LNCaP clone FGC (cell line): Measurements from ENCODE around the gene FBXO21.

Source experiments
- DNase-seq: peaks from one replicate; pipeline ENCODE4 v3.0.0-alpha.2; 2011; ENCODE audit warnings: low read depth
- H3K4me3 ChIP-seq: 2 replicates; pipeline ENCODE4 v1.5.1; 2011; ENCODE audit warnings: mild to moderate bottlenecking, low read depth, low read length, control low read depth
- TF ChIP-seq, protein P1 (sequence below): IDR thresholded peaks from 2 replicates; pipeline ENCODE4 v1.5.1; 2012; ENCODE audit warnings: mild to moderate bottlenecking; ENCODE audit not compliant: control insufficient read depth, insufficient read depth; ENCODE audit errors: extremely low read depth

The FBXO21 gene

DNA sequence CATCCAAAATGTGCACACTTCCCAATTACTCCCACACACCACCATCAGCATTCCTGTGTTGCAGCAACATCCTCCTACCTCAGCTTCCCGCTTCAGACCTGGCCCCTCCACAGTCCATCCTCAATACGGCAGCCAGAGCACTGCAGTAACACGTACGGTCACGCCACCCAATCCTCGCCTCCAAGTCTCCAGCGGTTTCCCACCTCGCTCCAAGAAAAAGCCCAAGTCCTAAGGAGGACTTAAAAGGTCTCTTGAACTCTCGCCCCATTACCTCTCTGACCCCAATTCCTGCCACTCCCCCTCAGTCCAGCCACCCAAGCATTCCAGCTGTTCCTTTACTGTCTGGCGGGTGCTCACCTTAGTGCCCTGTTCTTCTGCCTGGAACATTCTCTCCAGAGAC lies 12.0 kb downstream of the FBXO21 start:
- H3K4me3 ChIP-seq: no peak overlapping the region
- DNase-seq: no peak
- TF ChIP-seq, protein P1, sequence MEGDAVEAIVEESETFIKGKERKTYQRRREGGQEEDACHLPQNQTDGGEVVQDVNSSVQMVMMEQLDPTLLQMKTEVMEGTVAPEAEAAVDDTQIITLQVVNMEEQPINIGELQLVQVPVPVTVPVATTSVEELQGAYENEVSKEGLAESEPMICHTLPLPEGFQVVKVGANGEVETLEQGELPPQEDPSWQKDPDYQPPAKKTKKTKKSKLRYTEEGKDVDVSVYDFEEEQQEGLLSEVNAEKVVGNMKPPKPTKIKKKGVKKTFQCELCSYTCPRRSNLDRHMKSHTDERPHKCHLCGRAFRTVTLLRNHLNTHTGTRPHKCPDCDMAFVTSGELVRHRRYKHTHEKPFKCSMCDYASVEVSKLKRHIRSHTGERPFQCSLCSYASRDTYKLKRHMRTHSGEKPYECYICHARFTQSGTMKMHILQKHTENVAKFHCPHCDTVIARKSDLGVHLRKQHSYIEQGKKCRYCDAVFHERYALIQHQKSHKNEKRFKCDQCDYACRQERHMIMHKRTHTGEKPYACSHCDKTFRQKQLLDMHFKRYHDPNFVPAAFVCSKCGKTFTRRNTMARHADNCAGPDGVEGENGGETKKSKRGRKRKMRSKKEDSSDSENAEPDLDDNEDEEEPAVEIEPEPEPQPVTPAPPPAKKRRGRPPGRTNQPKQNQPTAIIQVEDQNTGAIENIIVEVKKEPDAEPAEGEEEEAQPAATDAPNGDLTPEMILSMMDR: no peak

DNA sequence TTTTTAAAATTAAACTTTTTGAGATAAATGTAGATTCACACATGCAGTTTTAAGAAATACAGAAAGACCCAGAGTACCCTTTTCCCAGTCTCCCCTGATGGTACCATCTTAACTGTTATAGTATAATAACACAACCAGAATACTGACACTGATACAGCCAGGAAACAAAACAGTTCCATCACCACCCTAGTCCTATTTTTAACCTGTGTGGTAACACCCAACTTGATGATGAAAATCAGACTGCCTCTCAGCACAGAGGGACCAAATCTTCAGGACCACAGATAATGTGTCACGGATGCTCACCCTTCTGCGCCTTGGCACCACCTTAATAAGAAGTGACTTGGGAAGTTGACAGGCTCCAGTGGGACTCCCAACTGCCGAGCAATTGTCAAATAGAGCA lies 18.1 kb downstream of the FBXO21 start:
- TF ChIP-seq, protein P1: no peak
- DNase-seq: no peak
- H3K4me3 ChIP-seq: no peak overlapping the region

DNA sequence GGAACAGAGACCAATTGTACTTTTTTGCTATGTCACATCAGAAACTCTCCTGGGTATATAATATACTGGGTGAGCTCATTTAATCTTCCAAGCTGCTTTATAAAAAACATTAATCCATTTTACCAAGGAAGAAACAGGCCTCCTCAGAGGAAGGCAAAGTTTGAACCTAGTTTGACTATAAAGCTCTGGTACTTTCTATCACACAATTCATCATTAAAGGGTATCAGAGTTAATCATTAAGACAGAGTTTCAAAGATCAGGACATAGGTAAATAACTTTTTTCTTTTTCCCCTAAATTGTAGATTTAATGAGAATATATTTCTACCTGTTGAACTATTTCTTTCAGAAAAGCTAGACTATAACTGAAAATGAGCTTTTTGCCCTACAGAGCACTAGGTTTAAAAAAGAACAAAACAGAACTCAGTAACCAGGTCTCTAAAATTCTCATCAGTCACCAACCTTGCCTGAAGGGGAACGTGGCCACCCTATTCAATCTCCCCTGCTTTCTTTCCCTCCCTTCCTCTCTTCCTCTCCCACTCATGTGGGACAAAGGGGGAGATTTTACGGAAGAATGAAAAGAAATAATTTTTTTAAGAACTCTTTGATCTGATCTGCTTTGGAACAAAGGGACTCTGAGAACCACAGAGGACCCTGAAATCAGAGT lies 18.6 kb downstream of the FBXO21 start:
- no peak for DNase-seq
- TF ChIP-seq, protein P1: no peak
- H3K4me3 ChIP-seq: no peak overlapping the region

DNA sequence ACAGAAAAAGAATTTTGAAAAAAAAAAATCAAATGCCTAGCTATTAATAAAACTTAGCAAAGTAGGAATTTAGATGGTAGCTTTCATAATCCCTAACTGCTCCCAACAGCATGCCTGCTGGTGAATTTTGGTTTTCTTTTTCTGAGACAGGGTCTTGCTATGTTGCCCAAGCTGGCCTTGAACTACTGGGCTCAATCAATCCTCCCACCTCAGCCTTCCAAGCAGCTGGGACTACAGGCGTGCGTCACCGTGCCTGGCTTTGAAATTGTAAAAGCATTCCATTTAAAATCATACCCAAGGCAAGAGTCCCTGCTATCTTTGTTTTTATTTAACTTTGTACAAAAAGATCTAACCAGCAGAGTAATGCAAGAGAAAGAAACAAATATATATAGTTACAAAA lies 20.7 kb downstream of the FBXO21 start:
- H3K4me3 ChIP-seq: no peak overlapping the region
- DNase-seq: no peak
- TF ChIP-seq, protein P1: no peak

DNA sequence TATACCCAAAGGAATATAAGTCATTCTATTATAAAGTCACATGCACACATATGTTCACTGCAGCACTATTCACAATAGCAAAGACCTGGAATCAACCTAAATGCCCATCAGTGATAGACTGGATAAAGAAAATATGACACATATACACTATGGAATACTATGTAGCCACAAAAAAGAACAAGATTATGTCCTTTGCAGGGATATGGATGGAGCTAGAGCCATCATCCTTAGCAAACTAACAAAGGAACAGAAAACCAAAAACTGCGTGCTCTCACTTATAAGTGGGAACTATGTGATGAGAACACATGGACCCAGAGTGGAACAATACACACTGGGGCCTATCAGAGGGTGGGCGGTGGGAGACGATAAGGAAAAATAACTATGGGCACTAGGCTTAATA lies 21.3 kb downstream of the FBXO21 start:
- DNase-seq: no peak
- no peak overlapping the region for H3K4me3 ChIP-seq
- TF ChIP-seq, protein P1: no peak

DNA sequence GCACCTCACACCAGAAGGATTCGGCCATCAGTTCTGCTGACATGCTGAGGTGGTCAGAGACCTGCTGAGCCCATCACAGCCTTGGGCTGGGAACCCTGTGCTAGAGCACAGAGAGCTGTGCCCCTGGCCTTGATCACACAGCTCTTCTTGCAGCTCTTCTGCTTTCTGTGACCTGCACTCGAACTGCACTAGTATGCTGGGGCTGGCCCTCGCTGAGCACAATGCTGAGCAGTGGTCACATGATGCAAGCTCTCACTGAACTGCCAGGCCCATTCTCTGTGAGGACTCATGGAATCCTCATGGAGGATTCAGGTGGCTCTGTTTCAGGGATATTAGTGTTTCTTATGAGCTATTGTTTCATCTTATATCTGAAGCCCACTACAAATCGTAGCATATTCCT lies 22.5 kb downstream of the FBXO21 start:
- no peak overlapping the region for H3K4me3 ChIP-seq
- no peak for DNase-seq
- TF ChIP-seq, protein P1: no peak

DNA sequence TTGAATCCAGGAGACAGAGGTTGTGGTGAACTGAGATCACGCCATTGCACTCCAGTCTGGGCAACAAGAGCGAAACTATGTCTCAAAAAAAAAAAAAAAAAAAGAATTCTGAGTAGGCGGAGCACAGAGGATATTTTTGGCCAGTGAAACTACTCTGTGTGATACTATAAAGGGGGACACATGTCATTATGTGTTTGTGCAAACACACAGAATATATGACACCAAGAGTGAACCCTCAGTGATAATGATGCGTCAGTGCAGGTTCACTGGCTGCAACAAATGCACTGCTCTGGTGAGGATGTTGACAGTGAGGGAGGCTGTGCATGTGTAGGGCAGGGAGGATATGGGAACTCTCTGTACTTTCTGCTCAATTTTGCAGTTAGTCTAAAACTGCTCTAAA lies 24.2 kb downstream of the FBXO21 start:
- DNase-seq: no peak
- TF ChIP-seq, protein P1: no peak
- no peak overlapping the region for H3K4me3 ChIP-seq
